CD4-positive, alpha-beta T cell (primary cell): ENCODE results near the gene ESYT2. TPM values are rescaled to one million over a fixed set of nuclear protein-coding genes. Genes with fewer than 3 reads are reported as not detected.

ENCODE experiments used
- ATAC-seq: fragments of 200-7000 bp; cut with Tn5 transposase; one replicate; pipeline ENCODE4 v1.10.0; 2022; ENCODE audit warnings: mild to moderate bottlenecking; ENCODE audit not compliant: poor library complexity
- CTCF ChIA-PET: fragments of 350-600 bp; sonication (Branson Sonifier 250); formaldehyde crosslinking; loops from one replicate; lab custom pipeline; 2021; ENCODE audit warnings: antibody characterized with exemption, inconsistent platforms; lab: Charles Lee
- POLR2A ChIA-PET: fragments of 350-600 bp; sonication (Branson Sonifier 250); formaldehyde crosslinking; loops from one replicate; lab custom pipeline; 2021; ENCODE audit warnings: antibody characterized with exemption, inconsistent platforms; lab: Charles Lee
- DNase-seq, 14 experiments: peaks; one replicate each; pipeline ENCODE4 v3.0.0-alpha.2; 2013 to 2020; ENCODE audit warnings: mixed read lengths in 2 of 14
- H3K27ac ChIP-seq, 2 donors: one replicate each; pipeline versions ENCODE4 v1.5.1 to v1.7.0; 2013; ENCODE audit warnings: low read length in 2 of 2, low read depth in 1 of 2, mild to moderate bottlenecking in 1 of 2
- H3K27me3 ChIP-seq, 2 experiments: 1 replicate in 1 of 2; 2 replicates in 1 of 2; pipeline versions ENCODE4 v1.6.1 to v1.7.0; 2013; ENCODE audit warnings: low read length in 2 of 2, control low read depth in 1 of 2, mild to moderate bottlenecking in 1 of 2, moderate library complexity in 1 of 2; ENCODE audit not compliant: insufficient read depth in 2 of 2, control insufficient read depth in 1 of 2
- H3K36me3 ChIP-seq: one replicate; pipeline ENCODE4 v1.6.1; 2013; ENCODE audit warnings: low read length, control low read depth; ENCODE audit not compliant: insufficient read depth
- H3K4me1 ChIP-seq: one replicate; pipeline ENCODE4 v1.6.1; 2013; ENCODE audit warnings: low read length, control low read depth; ENCODE audit not compliant: insufficient read depth
- H3K4me3 ChIP-seq: one replicate; pipeline ENCODE4 v1.5.1; 2013; ENCODE audit warnings: mild to moderate bottlenecking, low read length, moderate library complexity
- H3K9me3 ChIP-seq, 2 experiments: 1 replicate in 1 of 2; 2 replicates in 1 of 2; pipeline versions ENCODE4 v1.6.1 to v1.7.0; 2013; ENCODE audit warnings: low read length in 2 of 2, mild to moderate bottlenecking in 2 of 2, control low read depth in 1 of 2, moderate library complexity in 1 of 2; ENCODE audit not compliant: control insufficient read depth in 1 of 2, insufficient read depth in 1 of 2
- H3K27ac Mint-ChIP-seq: one replicate; pipeline ENCODE4 v1.8.0; 2020; ENCODE audit warnings: mixed read lengths
- H3K27me3 Mint-ChIP-seq: one replicate; pipeline ENCODE4 v1.8.0; 2021; ENCODE audit warnings: mixed read lengths
- H3K36me3 Mint-ChIP-seq: one replicate; pipeline ENCODE4 v1.8.0; 2021; ENCODE audit warnings: low read depth, mixed read lengths
- H3K4me1 Mint-ChIP-seq: one replicate; pipeline ENCODE4 v1.8.0; 2021; ENCODE audit warnings: low read depth, mixed read lengths
- H3K4me3 Mint-ChIP-seq: one replicate; pipeline ENCODE4 v1.8.0; 2020; ENCODE audit warnings: mild to moderate bottlenecking, mixed read lengths
- H3K9me3 Mint-ChIP-seq: one replicate; pipeline ENCODE4 v1.8.0; 2020; ENCODE audit warnings: mixed read lengths
- CTCF ChIP-seq: fragments of 200-600 bp; IDR thresholded peaks from one replicate; pipeline ENCODE4 v1.8.0; 2022; ENCODE audit warnings: antibody characterized with exemption, mild to moderate bottlenecking
- intact Hi-C, 2 experiments: fragments of 100-400 bp; cut with DNase I in 1 of 2; cut with micrococcal nuclease in 1 of 2; formaldehyde crosslinking; loops; one replicate each; pipeline versions ENCODE4 v1.15.1 to v1.9.0; 2023 to 2025; cut with DNase I, micrococcal nuclease
- total RNA-seq, 174 experiments: library from RNA in 2 of 174; stranded (reverse) in 2 of 174; gene quantifications; one replicate each; pipeline ENCODE4 v1.2.3 and lab custom pipeline; 2021 to 2026

The ESYT2 gene
- total RNA-seq, 2 experiments from 2014 or later: 106 to 112 TPM

DNA sequence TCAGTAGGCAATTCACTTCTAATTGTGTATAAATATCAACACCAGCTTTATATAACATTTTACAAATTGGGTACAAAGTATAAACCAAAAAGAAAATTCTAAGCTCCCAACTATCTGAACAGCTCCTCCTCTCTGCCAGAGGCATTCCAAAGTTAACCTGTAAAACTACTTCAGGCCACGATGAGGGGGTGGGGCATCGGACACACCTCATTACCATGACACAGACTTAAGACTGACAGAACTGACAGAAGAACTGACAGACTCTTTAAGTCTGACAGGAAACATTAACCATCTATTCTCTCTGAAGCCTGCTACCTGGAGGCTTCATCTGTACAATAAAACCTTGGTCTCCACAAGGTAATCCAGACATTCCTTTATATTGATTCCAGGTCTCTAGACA lies 12.3 kb downstream of the ESYT2 start:
- H3K27me3 ChIP-seq: no peaks in the 10 kb centered on the region
- Mint-ChIP-seq H3K27me3 (no peaks in the 10 kb centered on the region), H3K4me3 (peak overlapping the region; percentile 84), H3K9me3 (no peaks in the 10 kb centered on the region), H3K4me1 (peaks cover 100% of the 10 kb centered on the region), H3K27ac (peak overlapping the region; percentile 97), H3K36me3 (peaks cover 29% of the 10 kb centered on the region)
- peak in 4 of 14 experiments; percentile 26 to 57 (median 49) for DNase-seq
- ChIA-PET POLR2A (interaction anchor here (0.9 to 12.1 kb wide), 3 partner anchors 9 to 38 kb away, joined by 3 to 256 read pairs (median 4); partner anchors contain the start of gene ESYT2), CTCF (interaction anchor here (0.9 to 1.5 kb wide), 2 partner anchors 12 to 160 kb away, joined by 3 to 4 read pairs; partner anchors contain the start of gene ESYT2)
- ATAC-seq: no peak
- no peaks in the 10 kb centered on the region for H3K9me3 ChIP-seq
- H3K27ac ChIP-seq: peak overlapping the region; percentile 88 to 96
- TF ChIP-seq CTCF: no peak
- intact Hi-C loops: loop anchor here in 1 of 2 experiments (2.0 kb wide), 1 partner anchor 38 kb away; no protein-coding TSS in a partner anchor
- peaks cover 77% of the 10 kb centered on the region for H3K4me1 ChIP-seq
- peaks cover 11% of the 10 kb centered on the region for H3K36me3 ChIP-seq
- H3K4me3 ChIP-seq: no peak overlapping the region

DNA sequence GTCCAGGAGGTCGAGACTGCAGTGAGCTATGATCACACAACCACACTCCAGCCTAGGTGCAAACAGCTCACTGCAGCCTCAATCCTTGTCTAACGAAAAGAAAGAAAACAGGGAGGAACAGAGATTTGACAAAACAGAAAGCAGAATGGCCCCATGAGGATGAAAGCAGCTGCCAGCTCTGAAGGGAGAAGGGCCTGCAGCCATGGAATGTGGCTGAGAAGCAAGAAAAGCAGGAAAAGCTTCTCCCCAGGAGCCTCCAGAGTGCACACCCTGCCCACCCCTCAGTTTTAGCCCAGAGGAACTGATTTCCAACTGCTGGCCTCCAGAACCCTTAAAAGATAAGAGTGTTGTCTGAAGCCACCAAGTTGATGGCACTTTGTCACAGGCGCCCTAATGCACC lies 13.0 kb downstream of the ESYT2 start:
- Histone ChIP-seq H3K4me3 (no peak overlapping the region), H3K36me3 (peaks cover 7% of the 10 kb centered on the region), H3K9me3 (no peaks in the 10 kb centered on the region), H3K27ac (peak overlapping the region; percentile 88 to 96), H3K27me3 (no peaks in the 10 kb centered on the region), H3K4me1 (peaks cover 77% of the 10 kb centered on the region)
- peaks cover 30% of the 10 kb centered on the region for H3K36me3 Mint-ChIP-seq
- ChIA-PET CTCF (interaction anchor here (0.9 to 1.5 kb wide), 2 partner anchors 13 to 161 kb away, joined by 3 to 4 read pairs; partner anchors contain the start of gene ESYT2), POLR2A (interaction anchor here (1.4 to 12.1 kb wide), 3 partner anchors 9 to 47 kb away, joined by 3 to 256 read pairs (median 4); partner anchors contain the start of gene ESYT2)
- no peaks in the 10 kb centered on the region for H3K9me3 Mint-ChIP-seq
- intact Hi-C loops: loop anchor here in 1 of 2 experiments (2.0 kb wide), 1 partner anchor 37 kb away; no protein-coding TSS in a partner anchor
- peak overlapping the region; percentile 84 for H3K4me3 Mint-ChIP-seq
- H3K4me1 Mint-ChIP-seq: peaks cover 100% of the 10 kb centered on the region
- ATAC-seq (no peak), DNase-seq (no peak)
- no peak for TF ChIP-seq CTCF
- no peaks in the 10 kb centered on the region for H3K27me3 Mint-ChIP-seq
- H3K27ac Mint-ChIP-seq: peak overlapping the region; percentile 97

GRCh38 chr7:158815800-158816128 lies 13.5 kb downstream of the ESYT2 start:
- peaks cover 100% of the 10 kb centered on the region for H3K4me1 Mint-ChIP-seq
- H3K27me3 ChIP-seq: no peaks in the 10 kb centered on the region
- H3K9me3 ChIP-seq: no peaks in the 10 kb centered on the region
- H3K27me3 Mint-ChIP-seq: no peaks in the 10 kb centered on the region
- H3K36me3 Mint-ChIP-seq: peaks cover 34% of the 10 kb centered on the region
- no peak overlapping the region for H3K4me3 ChIP-seq
- intact Hi-C loops: loop anchor here (2.0 kb wide), 2 partner anchors 13 to 37 kb away; partner anchors contain the start of gene ESYT2 (in 1 of the 2)
- ATAC-seq (no peak), DNase-seq (no peak)
- no peak for TF ChIP-seq CTCF
- H3K27ac ChIP-seq: peak overlapping the region; percentile 88 to 96
- no peaks in the 10 kb centered on the region for H3K9me3 Mint-ChIP-seq
- ChIA-PET CTCF (interaction anchor here (1.5 kb wide), 1 partner anchor 161 kb away, joined by 4 read pairs; no protein-coding TSS in a partner anchor), POLR2A (interaction anchor here (0.6 to 12.1 kb wide), 3 partner anchors 10 to 48 kb away, joined by 3 to 256 read pairs (median 3); partner anchors contain the start of gene ESYT2)
- peak overlapping the region; percentile 97 for H3K27ac Mint-ChIP-seq
- peak overlapping the region; percentile 84 for H3K4me3 Mint-ChIP-seq
- H3K4me1 ChIP-seq: peaks cover 81% of the 10 kb centered on the region
- H3K36me3 ChIP-seq: peaks cover 6% of the 10 kb centered on the region
